ENCODE results near the gene FKBP5.

- TF ChIP-seq USF2 (IDR thresholded peaks at IDR 0.05), result no peak
- TF ChIP-seq RAD21 (conservative IDR thresholded peaks at IDR 0.05 in 1 of 2, IDR thresholded peaks at IDR 0.05 in 1 of 2), result no peak
- no peak for TF ChIP-seq CTCF (IDR thresholded peaks at IDR 0.05)
- TF ChIP-seq CBX2 (IDR thresholded peaks at IDR 0.05; ENCODE audit: borderline replicate concordance, low read depth), result no peak
- TF ChIP-seq TFCP2L1 (CRISPR knock-in tag; IDR thresholded peaks at IDR 0.05), result no peak
- no peak for TF ChIP-seq MAX (IDR thresholded peaks at IDR 0.05)
- TF ChIP-seq KDM1A (IDR thresholded peaks at IDR 0.05; ENCODE audit: low read depth), result no peak
Measured at GRCh38 chr6:35580836-35581235, 107.9 kb downstream of the FKBP5 start.
